Measurements from ENCODE around the gene CDK5R1.

Gene CDK5R1

GRCh38 chr17:32471652-32472051, 15.1 kb upstream of the CDK5R1 start:
- no peak for DNase-seq (ENCODE audit: low read depth in 2 of 2)

GRCh38 chr17:32475258-32475657, 11.5 kb upstream of the CDK5R1 start:
- DNase-seq (ENCODE audit: low read depth in 2 of 2), result no peak

- DNase-seq (ENCODE audit: low read depth in 2 of 2), result no peak
Measured at GRCh38 chr17:32477220-32477619, 9.6 kb upstream of the CDK5R1 start.

GRCh38 chr17:32479074-32479617, 7.6 kb upstream of the CDK5R1 start:
- no peak for DNase-seq (ENCODE audit: low read depth in 2 of 2)

- no peak for DNase-seq (ENCODE audit: low read depth in 2 of 2)
Measured at GRCh38 chr17:32481193-32481592, 5.6 kb upstream of the CDK5R1 start.

- DNase-seq (ENCODE audit: low read depth in 2 of 2), result no peak
Measured at GRCh38 chr17:32482568-32483320, 4.0 kb upstream of the CDK5R1 start.

- peak in 1 of 2 donors; percentile 8 for DNase-seq (ENCODE audit: low read depth in 2 of 2)
Measured at GRCh38 chr17:32483451-32484019, 3.3 kb upstream of the CDK5R1 start.

- DNase-seq (ENCODE audit: low read depth in 2 of 2), result no peak
Measured at GRCh38 chr17:32484041-32484461, 2.7 kb upstream of the CDK5R1 start.

- no peak for DNase-seq (ENCODE audit: low read depth in 2 of 2)
Measured at GRCh38 chr17:32484628-32485027, 2.2 kb upstream of the CDK5R1 start.

GRCh38 chr17:32485261-32486110, 1.3 kb upstream of the CDK5R1 start:
- no peak for DNase-seq (ENCODE audit: low read depth in 2 of 2)

GRCh38 chr17:32486111-32486700, 587 bp upstream of the CDK5R1 start:
- DNase-seq (ENCODE audit: low read depth in 2 of 2), result peak; percentile 33 to 45

GRCh38 chr17:32487473-32488176, 832 bp downstream of the CDK5R1 start:
- no peak for DNase-seq (ENCODE audit: low read depth in 2 of 2)

- no peak for DNase-seq (ENCODE audit: low read depth in 2 of 2)
Measured at GRCh38 chr17:32488177-32488542, 1.4 kb downstream of the CDK5R1 start.

- DNase-seq (ENCODE audit: low read depth in 2 of 2), result no peak
Measured at GRCh38 chr17:32488604-32489180, 1.9 kb downstream of the CDK5R1 start.

GRCh38 chr17:32489320-32490100, 2.7 kb downstream of the CDK5R1 start:
- no peak for DNase-seq (ENCODE audit: low read depth in 2 of 2)

GRCh38 chr17:32490101-32490482, 3.3 kb downstream of the CDK5R1 start:
- no peak for DNase-seq (ENCODE audit: low read depth in 2 of 2)

- no peak for DNase-seq (ENCODE audit: low read depth in 2 of 2)
Measured at GRCh38 chr17:32491371-32492263, 4.8 kb downstream of the CDK5R1 start.

GRCh38 chr17:32492264-32492589, 5.4 kb downstream of the CDK5R1 start:
- no peak for DNase-seq (ENCODE audit: low read depth in 2 of 2)

- DNase-seq (ENCODE audit: low read depth in 2 of 2), result no peak
Measured at GRCh38 chr17:32492648-32493289, 6.0 kb downstream of the CDK5R1 start.
